Gastroesophageal sphincter (tissue), 4 donors: ENCODE results near the gene GPC4. TPM values are rescaled to one million over a fixed set of nuclear protein-coding genes. Genes with fewer than 3 reads are reported as not detected.

Experiments
- ATAC-seq: fragments of 150-250 bp; one replicate; pipeline ENCODE4 v1.9.1; 2016; ENCODE audit warnings: mild to moderate bottlenecking, moderate library complexity
- H3K27ac ChIP-seq, 4 donors: fragments of 200-600 bp; sonication (generic) in 3 of 4; 1 replicate in 3 of 4; 2 replicates in 1 of 4; pipeline ENCODE4 v1.5.1; 2016 to 2019
- H3K27me3 ChIP-seq: fragments of 200-600 bp; sonication (generic); one replicate; pipeline ENCODE4 v1.5.1; 2019
- H3K36me3 ChIP-seq, 2 donors: fragments of 200-600 bp; sonication (generic); one replicate each; pipeline ENCODE4 v1.5.1; 2019; ENCODE audit warnings: control low read depth in 1 of 2
- H3K4me1 ChIP-seq, 3 donors: fragments of 200-600 bp; sonication (generic); 1 replicate in 2 of 3; 2 replicates in 1 of 3; pipeline ENCODE4 v1.5.1; 2016 to 2019; ENCODE audit warnings: control low read depth in 2 of 3
- H3K4me3 ChIP-seq, 2 donors: fragments of 200-600 bp; sonication (generic); one replicate each; pipeline ENCODE4 v1.5.1; 2019; ENCODE audit warnings: mild to moderate bottlenecking in 1 of 2, moderate library complexity in 1 of 2
- H3K9me3 ChIP-seq, 3 donors: fragments of 200-600 bp; sonication (generic); one replicate each; pipeline ENCODE4 v1.5.1; 2017 to 2019; ENCODE audit warnings: control low read depth in 2 of 3
- EP300 ChIP-seq: sonication (generic); formaldehyde crosslinking; IDR thresholded peaks from one replicate; pipeline ENCODE4 v1.6.1; 2017; ENCODE audit warnings: antibody characterized with exemption, mild to moderate bottlenecking
- POLR2A ChIP-seq, 2 donors: fragments of 450-650 bp; IDR thresholded peaks; one replicate each; pipeline ENCODE4 v1.6.1; 2017; ENCODE audit warnings: antibody characterized with exemption in 2 of 2, mild to moderate bottlenecking in 2 of 2, moderate library complexity in 1 of 2
- POLR2AphosphoS5 ChIP-seq: sonication (generic); formaldehyde crosslinking; IDR thresholded peaks from one replicate; pipeline ENCODE4 v1.6.1; 2017; ENCODE audit warnings: antibody characterized with exemption
- WGBS, 2 donors: methylation state at CpG; one replicate each; pipeline ENCODE4 v1.1.5; 2018; ENCODE audit warnings: low coverage in 1 of 2; 5-methylcytosine and 5-hydroxymethylcytosine counted together
- total RNA-seq, 4 donors: library from RNA; depleted of rRNA; stranded (reverse); fragments of >200 nt; gene quantifications; one replicate each; pipeline ENCODE4 v1.1.0, GENCODE V29; 2016
- TF ChIP-seq, protein P1 (sequence below), 4 experiments: fragments of 200-600 bp in 2 of 4; fragments of 450-650 bp in 2 of 4; sonication (generic) in 1 of 4; IDR thresholded peaks; one replicate each; pipeline ENCODE4 v1.5.1; 2017 to 2019; ENCODE audit warnings: antibody characterized with exemption in 4 of 4, mild to moderate bottlenecking in 2 of 4, moderate library complexity in 2 of 4

Gene GPC4
- total RNA-seq, 4 donors from 2014 or later: 62.7 to 97.1 (median 67.9) TPM

DNA sequence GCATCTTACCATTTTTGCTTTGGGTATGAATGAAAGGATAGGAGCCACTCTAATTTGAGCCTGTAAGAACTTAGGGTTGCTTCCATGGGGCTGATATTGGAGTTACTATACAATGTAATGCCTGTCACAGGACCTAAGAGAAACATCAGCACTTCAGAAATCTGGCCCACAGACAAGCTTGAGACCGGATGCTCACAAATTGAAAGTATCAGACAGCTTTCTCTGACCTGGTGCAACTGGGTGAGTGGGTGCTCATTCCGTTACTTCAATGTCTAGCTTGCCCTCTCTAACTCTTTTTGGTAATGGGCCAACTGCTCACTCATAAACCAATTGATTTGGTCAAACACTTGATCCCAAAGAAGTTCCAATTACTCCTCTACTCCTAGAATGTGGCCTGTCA is 62.1 kb downstream of the GPC4 start:
- H3K27ac ChIP-seq: no peak overlapping the region
- WGBS, 2 donors: 100% methylated on average over 2 of the region's 2 CpGs
- no peaks in the 10 kb centered on the region for H3K36me3 ChIP-seq
- ATAC-seq: no peak
- H3K27me3 ChIP-seq: no peaks in the 10 kb centered on the region
- no peaks in the 10 kb centered on the region for H3K9me3 ChIP-seq
- H3K4me1 ChIP-seq: peaks cover 0 to 53% (median 0%) of the 10 kb centered on the region in 3 donors
- TF ChIP-seq POLR2AphosphoS5: no peak
- TF ChIP-seq POLR2A (IDR thresholded peaks at IDR 0.05): no peak
- TF ChIP-seq, protein P1, sequence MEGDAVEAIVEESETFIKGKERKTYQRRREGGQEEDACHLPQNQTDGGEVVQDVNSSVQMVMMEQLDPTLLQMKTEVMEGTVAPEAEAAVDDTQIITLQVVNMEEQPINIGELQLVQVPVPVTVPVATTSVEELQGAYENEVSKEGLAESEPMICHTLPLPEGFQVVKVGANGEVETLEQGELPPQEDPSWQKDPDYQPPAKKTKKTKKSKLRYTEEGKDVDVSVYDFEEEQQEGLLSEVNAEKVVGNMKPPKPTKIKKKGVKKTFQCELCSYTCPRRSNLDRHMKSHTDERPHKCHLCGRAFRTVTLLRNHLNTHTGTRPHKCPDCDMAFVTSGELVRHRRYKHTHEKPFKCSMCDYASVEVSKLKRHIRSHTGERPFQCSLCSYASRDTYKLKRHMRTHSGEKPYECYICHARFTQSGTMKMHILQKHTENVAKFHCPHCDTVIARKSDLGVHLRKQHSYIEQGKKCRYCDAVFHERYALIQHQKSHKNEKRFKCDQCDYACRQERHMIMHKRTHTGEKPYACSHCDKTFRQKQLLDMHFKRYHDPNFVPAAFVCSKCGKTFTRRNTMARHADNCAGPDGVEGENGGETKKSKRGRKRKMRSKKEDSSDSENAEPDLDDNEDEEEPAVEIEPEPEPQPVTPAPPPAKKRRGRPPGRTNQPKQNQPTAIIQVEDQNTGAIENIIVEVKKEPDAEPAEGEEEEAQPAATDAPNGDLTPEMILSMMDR (IDR thresholded peaks at IDR 0.05): no peak
- TF ChIP-seq EP300: no peak
- no peak overlapping the region for H3K4me3 ChIP-seq

DNA sequence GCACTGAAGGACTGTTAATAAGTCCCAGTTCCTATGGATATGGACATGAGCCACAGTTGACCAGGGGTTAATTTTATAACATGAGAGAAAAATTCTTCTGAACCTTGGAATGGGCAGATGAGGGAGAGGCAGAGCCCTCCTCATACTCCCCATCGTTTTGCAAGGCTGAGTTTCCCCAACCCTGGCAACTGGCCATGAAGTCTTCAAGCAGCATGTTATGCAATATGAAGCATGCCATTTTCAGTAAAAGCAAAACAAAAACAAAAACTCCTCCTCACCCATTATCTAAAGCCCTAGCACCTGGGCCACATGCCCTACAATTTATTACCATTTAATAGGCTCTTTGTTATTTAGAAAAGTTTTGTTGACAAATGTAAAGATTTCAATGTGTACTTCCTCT is 64.5 kb downstream of the GPC4 start:
- peaks cover 0 to 62% (median 0%) of the 10 kb centered on the region in 3 donors for H3K4me1 ChIP-seq
- H3K27ac ChIP-seq: no peak overlapping the region
- ATAC-seq: no peak
- H3K4me3 ChIP-seq: no peak overlapping the region
- H3K9me3 ChIP-seq: no peaks in the 10 kb centered on the region
- no peaks in the 10 kb centered on the region for H3K27me3 ChIP-seq
- TF ChIP-seq POLR2AphosphoS5 (peak; percentile 20), POLR2A (IDR thresholded peaks at IDR 0.05) (no peak), EP300 (no peak)
- TF ChIP-seq, protein P1 (IDR thresholded peaks at IDR 0.05): no peak
- WGBS, 2 donors: 20 to 30% methylated on average over 1 of the region's 1 CpG
- H3K36me3 ChIP-seq: no peaks in the 10 kb centered on the region

DNA sequence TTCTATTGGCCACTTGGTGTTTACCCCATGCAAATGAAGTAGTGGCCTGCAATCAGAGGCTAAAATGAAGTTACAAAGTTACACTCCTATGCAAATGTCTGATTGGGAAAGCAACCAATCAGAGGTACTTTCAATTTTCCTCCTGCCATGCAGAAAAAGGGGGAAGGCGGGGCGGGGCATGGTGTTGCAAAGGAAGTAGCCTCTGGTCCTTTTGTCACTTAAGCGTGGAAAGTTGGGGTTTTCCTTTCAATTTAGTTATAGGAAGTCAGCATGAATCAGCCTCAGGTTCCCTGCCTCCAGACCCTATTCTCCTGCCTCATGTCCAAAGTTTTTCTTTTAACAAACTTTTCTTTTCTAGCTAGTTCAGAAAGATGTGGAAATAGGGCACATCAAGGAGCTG is 69.3 kb downstream of the GPC4 start:
- no peak overlapping the region for H3K27ac ChIP-seq
- peaks cover 0 to 68% (median 0%) of the 10 kb centered on the region in 3 donors for H3K4me1 ChIP-seq
- no peaks in the 10 kb centered on the region for H3K9me3 ChIP-seq
- H3K27me3 ChIP-seq: no peaks in the 10 kb centered on the region
- 62% methylated on average over 3 of the region's 3 CpGs; no CpG with 5 or more reads in 1 of the 2 donors for WGBS, 2 donors
- ATAC-seq: no peak
- no peaks in the 10 kb centered on the region for H3K36me3 ChIP-seq
- TF ChIP-seq EP300 (no peak), POLR2A (IDR thresholded peaks at IDR 0.05) (no peak), POLR2AphosphoS5 (no peak)
- TF ChIP-seq, protein P1 (IDR thresholded peaks at IDR 0.05): no peak
- H3K4me3 ChIP-seq: no peak overlapping the region

DNA sequence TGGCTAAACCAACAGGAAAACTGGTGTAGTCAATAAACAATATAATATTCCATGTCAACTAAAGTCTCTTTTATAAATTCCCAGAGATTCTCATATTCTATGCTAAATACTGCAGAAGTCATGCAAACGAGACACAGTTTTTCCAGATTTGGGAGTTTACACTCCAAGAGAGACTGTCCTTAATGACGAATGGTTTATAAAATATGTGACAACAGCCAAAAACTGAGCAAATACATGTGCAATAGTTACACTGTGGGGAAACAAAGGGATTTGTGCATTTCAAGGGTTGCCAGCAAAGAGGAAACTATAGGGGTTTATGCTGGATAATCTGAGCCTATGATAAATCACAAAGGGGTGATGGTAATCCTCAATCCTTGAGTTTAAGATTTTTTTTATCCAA is 75.7 kb downstream of the GPC4 start:
- 5 to 32% methylated on average over 2 of the region's 2 CpGs for WGBS, 2 donors
- TF ChIP-seq EP300 (no peak), POLR2A (IDR thresholded peaks at IDR 0.05) (no peak)
- no peaks in the 10 kb centered on the region for H3K9me3 ChIP-seq
- no peak for ATAC-seq
- no peaks in the 10 kb centered on the region for H3K27me3 ChIP-seq
- H3K36me3 ChIP-seq: no peaks in the 10 kb centered on the region
- peaks cover 0 to 63% (median 0%) of the 10 kb centered on the region in 3 donors for H3K4me1 ChIP-seq
- no peak overlapping the region for H3K4me3 ChIP-seq
- peak overlapping the region in 1 of 4 donors; percentile 14 for H3K27ac ChIP-seq

DNA sequence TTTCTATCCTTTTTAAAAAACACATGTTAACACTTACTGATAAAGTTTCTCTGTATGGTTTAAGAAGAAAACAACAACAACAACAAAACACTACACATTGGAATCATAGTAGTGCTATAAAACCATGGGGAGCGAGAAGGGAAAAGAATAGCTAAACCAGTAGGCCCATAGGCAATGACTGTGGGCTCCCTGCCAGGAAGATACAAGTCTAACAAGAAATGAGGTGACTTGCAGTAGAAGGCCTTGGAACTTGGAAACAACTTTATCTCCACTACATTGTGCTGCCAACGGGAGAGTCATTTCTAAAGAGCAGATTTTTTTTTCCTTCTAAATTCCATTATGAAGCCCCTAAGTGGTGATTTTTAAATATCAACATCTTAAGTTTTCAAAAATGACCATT is 78.0 kb downstream of the GPC4 start:
- H3K4me3 ChIP-seq: no peak overlapping the region
- WGBS, 2 donors: 15 to 29% methylated on average over 1 to 2 of the region's 2 CpGs
- H3K9me3 ChIP-seq: no peaks in the 10 kb centered on the region
- peak overlapping the region in 1 of 4 donors; percentile 24 for H3K27ac ChIP-seq
- TF ChIP-seq EP300 (no peak), POLR2A (IDR thresholded peaks at IDR 0.05) (no peak), POLR2AphosphoS5 (no peak)
- TF ChIP-seq, protein P1 (IDR thresholded peaks at IDR 0.05): no peak
- no peak for ATAC-seq
- peaks cover 0 to 59% (median 0%) of the 10 kb centered on the region in 3 donors for H3K4me1 ChIP-seq
- no peaks in the 10 kb centered on the region for H3K27me3 ChIP-seq
- H3K36me3 ChIP-seq: no peaks in the 10 kb centered on the region
